Sciatic nerve (tissue), 1 donor: Measurements from ENCODE around the gene B3GALT4. TPM values are rescaled to one million over a fixed set of nuclear protein-coding genes. Genes with fewer than 3 reads are reported as not detected.

Experiments used
- microRNA-seq: library from miRNA; unstranded; fragments of <30 nt; microRNA quantifications from one replicate; pipeline ENCODE4 v1.2.0, GENCODE V29; 2020
- total RNA-seq: library from RNA; stranded (reverse); fragmentation: NEBNext Ultra II Directional; extraction: Animal tissue kit (Norgen Biotek cat#: 25700); gene quantifications from one replicate; pipeline ENCODE4 v1.2.1, GENCODE V29; 2021
- donor health status: DM: no; HTN: no; CAD: no.

B3GALT4 gene
- total RNA-seq, 1 donor from 2014 or later = 14.8 TPM

Small RNAs within 50 kb of the gene (microRNA-seq; reads per million reads assigned to microRNA genes)
- gene MIR6834 (not detected), gene MIR6873 (not detected)

Other genes starting within 250 kb of the B3GALT4 start
- 141 TPM for gene HLA-DPA1, start 203.5 kb upstream of the B3GALT4 start, total RNA-seq
- 138 TPM for gene HLA-DPB1, start 201.1 kb upstream of the B3GALT4 start, total RNA-seq
- gene COL11A2, start 84.7 kb upstream of the B3GALT4 start, total RNA-seq = 5.6 TPM
- gene RXRB, start 76.5 kb upstream of the B3GALT4 start, total RNA-seq = 54.0 TPM
- gene SLC39A7, start 76.3 kb upstream of the B3GALT4 start, total RNA-seq = 65.3 TPM
- gene HSD17B8, start 72.5 kb upstream of the B3GALT4 start, total RNA-seq = 12.7 TPM
- gene RING1, start 68.6 kb upstream of the B3GALT4 start, total RNA-seq = 39.5 TPM
- gene VPS52, start 5.2 kb upstream of the B3GALT4 start, total RNA-seq = 50.0 TPM
- gene RPS18, start 5.0 kb upstream of the B3GALT4 start, total RNA-seq = 1,733 TPM
- 32.4 TPM for gene WDR46, start 12.1 kb downstream of the B3GALT4 start, total RNA-seq
- 27.1 TPM for gene PFDN6, start 12.5 kb downstream of the B3GALT4 start, total RNA-seq
- gene RGL2, start 21.8 kb downstream of the B3GALT4 start, total RNA-seq = 83.5 TPM
- gene TAPBP, start 37.0 kb downstream of the B3GALT4 start, total RNA-seq = 85.5 TPM
- gene ZBTB22, start 40.6 kb downstream of the B3GALT4 start, total RNA-seq = 23.2 TPM
- 35.9 TPM for gene DAXX, start 45.8 kb downstream of the B3GALT4 start, total RNA-seq
- 1.5 TPM for gene KIFC1, start 114.7 kb downstream of the B3GALT4 start, total RNA-seq
- gene PHF1, start 133.9 kb downstream of the B3GALT4 start, total RNA-seq = 107 TPM
- gene CUTA, start 141.0 kb downstream of the B3GALT4 start, total RNA-seq = 107 TPM
- 30.2 TPM for gene SYNGAP1, start 142.9 kb downstream of the B3GALT4 start, total RNA-seq
- gene ZBTB9, start 177.5 kb downstream of the B3GALT4 start, total RNA-seq = 6.5 TPM